Colonic mucosa (tissue), 4 donors: ENCODE results near the gene HERC4. TPM values are rescaled to one million over a fixed set of nuclear protein-coding genes. Genes with fewer than 3 reads are reported as not detected.

Source experiments
- DNase-seq: peaks from one replicate; pipeline ENCODE4 v3.0.0-alpha.2; 2020
- H3K27ac ChIP-seq: fragments of 200-600 bp; one replicate; pipeline ENCODE4 v1.8.0; 2021
- H3K27me3 ChIP-seq: fragments of 200-600 bp; one replicate; pipeline ENCODE4 v1.8.0; 2021
- H3K36me3 ChIP-seq: fragments of 200-600 bp; one replicate; pipeline ENCODE4 v1.8.0; 2021
- H3K4me1 ChIP-seq: fragments of 200-600 bp; one replicate; pipeline ENCODE4 v1.8.0; 2021; ENCODE audit warnings: mild to moderate bottlenecking
- H3K4me3 ChIP-seq: fragments of 200-600 bp; one replicate; pipeline ENCODE4 v1.8.0; 2021
- H3K9ac ChIP-seq, 2 donors: one replicate each; pipeline ENCODE4 v1.7.0; 2013; ENCODE audit warnings: control low read depth in 2 of 2, low read depth in 2 of 2, low read length in 2 of 2
- H3K9me3 ChIP-seq: fragments of 200-600 bp; one replicate; pipeline ENCODE4 v1.8.0; 2021
- CTCF ChIP-seq: fragments of 200-600 bp; IDR thresholded peaks from one replicate; pipeline ENCODE4 v1.8.0; 2022; ENCODE audit warnings: antibody characterized with exemption, mild to moderate bottlenecking
- intact Hi-C: fragments of 100-400 bp; cut with DNase I; formaldehyde crosslinking; loops from one replicate; pipeline ENCODE4 v1.14.1; 2022
- total RNA-seq, 2 donors: library from RNA; stranded (reverse); fragmentation: NEBNext Ultra II Directional in 1 of 2; extraction: Animal tissue kit (Norgen Biotek cat#: 25700) in 1 of 2; gene quantifications; one replicate each; pipeline ENCODE4 v1.2.1, GENCODE V29; 2021
- donor health status: healthy.
- donor health status: DM: no; HTN: no; CAD: no.
- donor health status: DM: no; HTN: no; CAD: no.

HERC4 gene
- total RNA-seq, 2 donors from 2014 or later: 35.3 to 51.5 TPM

DNA sequence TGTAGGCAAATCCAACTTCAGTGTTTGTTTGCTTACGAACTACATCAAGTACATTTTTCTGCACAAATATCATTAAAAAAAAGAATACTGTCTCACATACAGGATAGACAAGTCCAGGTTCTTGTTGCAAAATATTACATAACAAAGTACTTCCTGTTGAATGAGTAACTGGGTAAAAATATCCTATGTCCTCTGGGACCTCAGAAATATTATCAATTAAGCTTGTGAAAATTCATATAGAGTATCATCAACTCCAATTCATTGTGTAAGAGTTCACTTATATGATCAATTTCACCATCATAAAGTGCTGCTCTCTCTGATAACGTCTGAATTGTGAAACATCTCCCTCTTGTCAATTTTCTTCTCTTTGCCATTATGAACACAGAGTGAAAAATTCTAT is 22.6 kb downstream of the HERC4 start:
- H3K4me1 ChIP-seq: no peaks in the 10 kb centered on the region
- H3K27ac ChIP-seq: no peak overlapping the region
- no peak for DNase-seq
- intact Hi-C loops: no loop called here
- no peaks in the 10 kb centered on the region for H3K9me3 ChIP-seq
- no peak overlapping the region for H3K4me3 ChIP-seq
- H3K27me3 ChIP-seq: no peaks in the 10 kb centered on the region
- no peak overlapping the region for H3K9ac ChIP-seq
- no peak for TF ChIP-seq CTCF
- no peaks in the 10 kb centered on the region for H3K36me3 ChIP-seq

DNA sequence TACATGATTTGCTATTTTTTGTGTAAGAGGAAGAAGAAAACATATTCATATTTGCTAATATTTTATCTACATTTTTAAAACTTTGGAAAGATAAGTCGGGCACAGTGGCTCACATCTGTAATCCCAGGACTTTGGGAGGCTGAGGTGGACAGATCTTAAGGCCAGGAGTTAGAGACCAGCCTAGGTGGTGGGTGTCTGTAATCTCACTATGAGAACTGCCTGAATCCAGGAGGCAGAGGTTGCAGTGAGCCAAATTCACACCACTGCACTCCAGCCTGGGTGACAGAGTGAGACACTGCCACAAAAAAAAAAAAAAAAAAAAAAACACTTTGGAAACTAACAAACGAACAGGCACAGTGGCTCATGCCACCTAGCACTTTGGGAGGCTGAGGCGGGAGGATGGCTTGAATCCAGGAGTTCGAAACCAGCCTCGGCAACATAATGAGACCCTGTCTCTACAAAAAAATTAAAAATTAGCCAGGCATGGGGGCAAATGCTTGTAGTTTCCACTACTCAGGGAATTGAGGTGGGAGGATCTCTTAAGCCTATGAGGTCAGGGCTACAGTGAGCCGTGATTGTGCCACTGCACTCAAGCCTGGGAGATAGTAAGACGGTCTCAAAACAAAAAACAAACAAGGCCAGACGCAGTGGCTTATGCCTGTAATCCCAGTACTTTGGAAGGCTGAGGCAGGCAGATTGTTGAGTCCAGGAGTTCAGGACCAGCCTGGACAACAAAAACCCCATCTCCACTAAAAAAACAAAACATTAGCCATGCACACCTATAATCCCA is 25.6 kb downstream of the HERC4 start:
- intact Hi-C loops: no loop called here
- Histone ChIP-seq H3K9me3 (no peaks in the 10 kb centered on the region), H3K4me1 (no peaks in the 10 kb centered on the region), H3K27me3 (no peaks in the 10 kb centered on the region), H3K4me3 (no peak overlapping the region), H3K27ac (no peak overlapping the region), H3K9ac (no peak overlapping the region), H3K36me3 (no peaks in the 10 kb centered on the region)
- DNase-seq: no peak
- no peak for TF ChIP-seq CTCF

DNA sequence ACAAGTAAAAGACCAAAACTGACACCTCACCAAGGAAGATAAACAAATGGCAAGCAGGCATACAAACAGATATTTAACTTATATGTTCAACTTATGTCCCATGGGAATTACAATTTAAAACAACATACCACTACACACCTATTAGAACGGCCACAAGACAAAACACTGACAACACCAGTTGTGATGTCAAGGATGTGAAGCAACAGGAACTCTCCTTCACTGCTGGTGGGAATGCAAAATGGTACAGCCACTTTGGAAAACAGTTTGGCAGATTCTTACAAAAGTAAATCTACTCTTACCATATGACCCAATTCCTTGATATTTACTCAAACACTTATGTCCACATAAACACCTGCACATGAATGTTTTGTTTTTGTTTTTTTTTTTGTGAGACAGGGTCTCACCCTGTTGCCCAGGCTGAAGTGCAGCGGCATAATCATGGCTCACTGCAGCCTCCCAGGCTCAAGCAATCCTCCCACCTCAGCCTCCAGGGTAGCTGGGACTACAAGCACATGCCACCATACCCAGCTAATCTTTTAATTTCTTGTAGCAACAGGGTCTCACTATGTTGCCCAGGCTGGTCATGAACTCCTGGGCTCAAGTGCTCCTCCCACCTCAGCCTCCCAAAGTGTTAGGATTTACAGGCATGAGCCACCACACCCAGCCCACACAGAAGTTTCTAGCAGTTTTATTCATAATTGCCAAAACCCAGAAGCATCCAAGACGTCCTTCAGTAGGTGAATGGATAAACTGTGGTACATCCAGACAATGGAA is 27.3 kb downstream of the HERC4 start:
- Histone ChIP-seq H3K4me1 (no peaks in the 10 kb centered on the region), H3K9ac (no peak overlapping the region), H3K4me3 (no peak overlapping the region), H3K36me3 (peaks cover 7% of the 10 kb centered on the region), H3K27ac (no peak overlapping the region), H3K27me3 (no peaks in the 10 kb centered on the region), H3K9me3 (no peaks in the 10 kb centered on the region)
- no peak for DNase-seq
- intact Hi-C loops: no loop called here
- no peak for TF ChIP-seq CTCF

DNA sequence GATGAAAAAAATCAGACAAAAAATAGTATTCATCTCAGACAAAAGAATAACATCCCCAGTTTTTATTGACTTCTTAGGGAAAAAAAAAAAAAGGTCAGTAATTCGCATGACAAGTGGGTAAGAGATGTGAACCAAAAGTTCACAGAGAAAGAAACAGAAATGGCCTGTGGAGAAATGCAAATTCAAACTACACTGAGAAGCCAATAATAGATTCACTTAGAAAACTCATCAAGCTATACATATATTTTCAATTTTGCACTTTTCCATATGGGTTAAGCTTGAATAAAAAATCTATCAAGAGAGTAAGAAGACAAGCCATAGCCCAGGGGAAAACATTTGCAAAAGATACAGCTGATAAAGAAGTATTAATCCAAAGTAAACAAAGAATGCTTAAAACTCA is 28.0 kb downstream of the HERC4 start:
- Histone ChIP-seq H3K27ac (no peak overlapping the region), H3K4me1 (no peaks in the 10 kb centered on the region), H3K4me3 (no peak overlapping the region), H3K9ac (no peak overlapping the region), H3K36me3 (peaks cover 7% of the 10 kb centered on the region), H3K9me3 (no peaks in the 10 kb centered on the region), H3K27me3 (no peaks in the 10 kb centered on the region)
- no peak for TF ChIP-seq CTCF
- DNase-seq: no peak
- intact Hi-C loops: no loop called here

GRCh38 chr10:68046642-68047041 is 28.4 kb downstream of the HERC4 start:
- Histone ChIP-seq H3K4me3 (no peak overlapping the region), H3K27ac (no peak overlapping the region), H3K9me3 (no peaks in the 10 kb centered on the region), H3K36me3 (peaks cover 7% of the 10 kb centered on the region), H3K4me1 (no peaks in the 10 kb centered on the region), H3K27me3 (no peaks in the 10 kb centered on the region), H3K9ac (no peak overlapping the region)
- TF ChIP-seq CTCF: no peak
- DNase-seq: no peak
- intact Hi-C loops: no loop called here
